Sigmoid colon (tissue), 4 donors: ENCODE data around the gene IL3.

Experiments
- CTCF ChIP-seq, 4 experiments: fragments of 450-650 bp in 3 of 4; fragments of 200-600 bp in 1 of 4; IDR thresholded peaks; one replicate each; pipeline ENCODE4 v1.5.1; 2016 to 2019; ENCODE audit warnings: antibody characterized with exemption in 4 of 4, mild to moderate bottlenecking in 3 of 4, moderate library complexity in 2 of 4
- EP300 ChIP-seq, 4 donors: sonication (generic); formaldehyde crosslinking; IDR thresholded peaks; one replicate each; pipeline ENCODE4 v1.6.1; 2017; ENCODE audit warnings: antibody characterized with exemption in 4 of 4
- POLR2A ChIP-seq, 2 donors: fragments of 450-650 bp; IDR thresholded peaks; one replicate each; pipeline ENCODE4 v1.6.1; 2016; ENCODE audit warnings: antibody characterized with exemption in 2 of 2, mild to moderate bottlenecking in 2 of 2, moderate library complexity in 2 of 2
- POLR2AphosphoS5 ChIP-seq, 4 donors: sonication (generic); formaldehyde crosslinking; IDR thresholded peaks; one replicate each; pipeline ENCODE4 v1.6.1; 2017; ENCODE audit warnings: antibody characterized with exemption in 4 of 4

- TF ChIP-seq CTCF (IDR thresholded peaks at IDR 0.05) (no peak), EP300 (IDR thresholded peaks at IDR 0.05) (no peak), POLR2A (IDR thresholded peaks at IDR 0.05) (no peak), POLR2AphosphoS5 (IDR thresholded peaks at IDR 0.05) (no peak)
These were observed 13.6 kb upstream of the IL3 start for GRCh38 chr5:132046880-132047299.
